IMR-90 (cell line): Measurements from ENCODE around the gene RGS12.

Source experiments
- BHLHE40 ChIP-seq: fragments of 150-350 bp; IDR thresholded peaks from 2 replicates; pipeline ENCODE4 v1.6.1; 2016; ENCODE audit warnings: mild to moderate bottlenecking, low read depth, low read length
- CEBPB ChIP-seq: IDR thresholded peaks from 2 replicates; pipeline ENCODE4 v1.6.1; 2012; ENCODE audit warnings: low read depth, low read length, improper control_type of control experiment
- NFE2L2 ChIP-seq: fragments of 150-350 bp; IDR thresholded peaks from 2 replicates; pipeline ENCODE4 v1.6.1; 2016; ENCODE audit warnings: low read depth, mild to moderate bottlenecking, low read length
- POLR2A ChIP-seq: IDR thresholded peaks from 2 replicates; pipeline ENCODE4 v1.6.1; 2012; ENCODE audit warnings: mild to moderate bottlenecking, low read depth, low read length
- RAD21 ChIP-seq: IDR thresholded peaks from 2 replicates; pipeline ENCODE4 v1.6.1; 2012; ENCODE audit warnings: low read length, improper control_type of control experiment
- RCOR1 ChIP-seq: IDR thresholded peaks from 2 replicates; pipeline ENCODE4 v1.6.1; 2012; ENCODE audit warnings: mild to moderate bottlenecking, low read length, improper control_type of control experiment; ENCODE audit not compliant: insufficient replicate concordance
- SMC3 ChIP-seq: fragments of 150-350 bp; IDR thresholded peaks from 2 replicates; pipeline ENCODE4 v1.6.1; 2016; ENCODE audit warnings: low read depth, mild to moderate bottlenecking, antibody characterized with exemption, low read length, moderate library complexity
- TF ChIP-seq, protein P1 (sequence below): conservative IDR thresholded peaks from 2 replicates; pipeline ENCODE4 v1.5.1; 2012; ENCODE audit warnings: mild to moderate bottlenecking, low read depth, low read length, improper control_type of control experiment

DNA sequence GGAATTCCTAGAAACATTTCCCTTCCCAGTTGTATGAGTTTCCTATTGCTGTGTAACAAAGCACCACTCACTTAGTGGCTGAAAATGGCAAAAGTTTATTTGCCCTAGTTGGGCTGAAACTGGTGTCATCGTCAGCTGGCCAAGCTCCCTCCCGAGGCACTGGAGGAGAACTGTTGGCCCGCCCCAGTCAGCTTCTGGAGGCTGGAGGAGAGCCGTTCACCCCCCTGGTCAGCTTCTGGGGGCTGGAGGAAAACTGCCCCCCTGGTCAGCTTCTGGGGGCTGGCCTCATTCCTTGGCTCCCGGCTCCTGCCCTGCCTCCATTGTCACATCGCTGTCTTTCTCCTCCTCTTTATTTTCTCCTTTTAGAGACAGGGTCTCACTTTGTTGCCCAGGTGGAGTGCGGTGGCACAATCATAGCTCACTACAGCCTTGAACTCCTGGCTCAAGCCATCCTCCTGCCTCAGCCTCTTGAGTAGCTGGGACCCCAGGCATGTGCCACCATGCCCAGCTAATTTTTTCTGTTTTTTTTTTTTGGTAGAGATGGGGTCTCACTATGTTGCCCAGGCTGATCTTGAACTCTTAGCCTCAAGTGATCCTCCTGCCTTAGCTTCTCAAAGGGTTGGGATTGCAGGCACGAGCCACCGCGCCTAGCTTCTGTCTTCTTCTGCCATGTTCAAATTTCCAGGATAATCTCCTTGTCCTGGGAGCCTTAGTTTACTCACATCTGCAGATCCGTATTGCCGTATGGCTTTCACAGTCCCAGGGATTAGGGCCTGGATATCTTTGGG, 3.2 kb downstream of the RGS12 start:
- TF ChIP-seq, protein P1, sequence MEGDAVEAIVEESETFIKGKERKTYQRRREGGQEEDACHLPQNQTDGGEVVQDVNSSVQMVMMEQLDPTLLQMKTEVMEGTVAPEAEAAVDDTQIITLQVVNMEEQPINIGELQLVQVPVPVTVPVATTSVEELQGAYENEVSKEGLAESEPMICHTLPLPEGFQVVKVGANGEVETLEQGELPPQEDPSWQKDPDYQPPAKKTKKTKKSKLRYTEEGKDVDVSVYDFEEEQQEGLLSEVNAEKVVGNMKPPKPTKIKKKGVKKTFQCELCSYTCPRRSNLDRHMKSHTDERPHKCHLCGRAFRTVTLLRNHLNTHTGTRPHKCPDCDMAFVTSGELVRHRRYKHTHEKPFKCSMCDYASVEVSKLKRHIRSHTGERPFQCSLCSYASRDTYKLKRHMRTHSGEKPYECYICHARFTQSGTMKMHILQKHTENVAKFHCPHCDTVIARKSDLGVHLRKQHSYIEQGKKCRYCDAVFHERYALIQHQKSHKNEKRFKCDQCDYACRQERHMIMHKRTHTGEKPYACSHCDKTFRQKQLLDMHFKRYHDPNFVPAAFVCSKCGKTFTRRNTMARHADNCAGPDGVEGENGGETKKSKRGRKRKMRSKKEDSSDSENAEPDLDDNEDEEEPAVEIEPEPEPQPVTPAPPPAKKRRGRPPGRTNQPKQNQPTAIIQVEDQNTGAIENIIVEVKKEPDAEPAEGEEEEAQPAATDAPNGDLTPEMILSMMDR, result no peak
- TF ChIP-seq POLR2A (no peak), CEBPB (no peak), RAD21 (no peak), NFE2L2 (no peak), RCOR1 (no peak), BHLHE40 (no peak), SMC3 (no peak)
